HUES64 (cell line): Measurements from ENCODE around the gene FAM149A.

Experiments
- H3K27ac ChIP-seq: 2 replicates; pipeline ENCODE4 v1.7.0; 2013; ENCODE audit warnings: low read depth, low read length, inconsistent platforms
- H3K27me3 ChIP-seq: 2 replicates; pipeline ENCODE4 v1.6.1; 2013; ENCODE audit warnings: mild to moderate bottlenecking, low read length; ENCODE audit not compliant: insufficient read depth
- H3K36me3 ChIP-seq: 2 replicates; pipeline ENCODE4 v1.6.1; 2013; ENCODE audit warnings: mild to moderate bottlenecking, low read length; ENCODE audit not compliant: insufficient read depth
- H3K4me1 ChIP-seq: 2 replicates; pipeline ENCODE4 v1.6.1; 2013; ENCODE audit warnings: mild to moderate bottlenecking, low read length, moderate library complexity; ENCODE audit not compliant: insufficient read depth
- H3K4me3 ChIP-seq: 2 replicates; pipeline ENCODE4 v1.5.1; 2013; ENCODE audit warnings: mild to moderate bottlenecking, low read length, moderate library complexity
- H3K9ac ChIP-seq: 2 replicates; pipeline ENCODE4 v1.6.1; 2013; ENCODE audit warnings: mild to moderate bottlenecking, low read depth, low read length
- H3K9me3 ChIP-seq: 2 replicates; pipeline ENCODE4 v1.6.1; 2013; ENCODE audit warnings: low read depth, low read length; ENCODE audit not compliant: insufficient read depth
- WGBS: fragments of 150-250, 120-280 bp; methylation state at CpG from one replicate; pipeline ENCODE4 v1.1.7; 2013; ENCODE audit warnings: missing lambda C conversion rate; 5-methylcytosine and 5-hydroxymethylcytosine counted together

Gene FAM149A

DNA sequence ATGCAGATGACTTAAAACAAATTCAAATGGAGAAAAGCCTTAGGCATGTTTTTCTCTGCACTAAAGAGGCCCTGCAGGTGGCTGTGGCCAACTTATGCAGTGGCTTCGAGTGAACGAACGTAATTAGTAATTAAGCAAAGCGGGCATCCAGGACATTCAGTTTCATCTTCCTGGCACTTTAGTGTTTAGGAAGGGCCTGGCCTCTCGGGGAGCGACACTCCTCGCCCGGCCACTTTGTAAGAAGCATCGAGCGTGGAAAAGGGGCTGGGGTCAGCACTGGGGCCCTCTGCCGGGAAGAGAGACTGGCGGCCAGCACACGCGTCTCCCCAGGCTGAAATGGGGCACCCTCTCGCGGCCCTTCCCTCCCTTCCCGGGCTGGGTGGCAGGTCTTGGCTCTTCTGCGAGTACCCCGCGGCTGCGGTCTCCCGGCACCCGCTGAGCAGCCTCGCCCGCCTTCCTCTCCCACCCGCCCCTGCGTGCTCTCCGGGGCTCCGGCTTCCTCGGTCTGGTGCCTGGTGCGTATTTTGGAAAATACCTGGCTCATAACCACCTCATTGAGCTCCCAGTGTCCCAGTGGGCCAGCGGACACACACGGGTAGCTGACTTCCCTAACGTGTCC, 86.2 kb downstream of the FAM149A start:
- H3K9me3 ChIP-seq: no peaks in the 10 kb centered on the region
- under 1% methylated on average over 34 of the region's 34 CpGs for WGBS
- H3K36me3 ChIP-seq: no peaks in the 10 kb centered on the region
- H3K27ac ChIP-seq: peak overlapping the region; percentile 93
- H3K4me1 ChIP-seq: peaks cover 22% of the 10 kb centered on the region
- H3K4me3 ChIP-seq: peak overlapping the region; percentile 78
- no peaks in the 10 kb centered on the region for H3K27me3 ChIP-seq
- H3K9ac ChIP-seq: peak overlapping the region; percentile 82

DNA sequence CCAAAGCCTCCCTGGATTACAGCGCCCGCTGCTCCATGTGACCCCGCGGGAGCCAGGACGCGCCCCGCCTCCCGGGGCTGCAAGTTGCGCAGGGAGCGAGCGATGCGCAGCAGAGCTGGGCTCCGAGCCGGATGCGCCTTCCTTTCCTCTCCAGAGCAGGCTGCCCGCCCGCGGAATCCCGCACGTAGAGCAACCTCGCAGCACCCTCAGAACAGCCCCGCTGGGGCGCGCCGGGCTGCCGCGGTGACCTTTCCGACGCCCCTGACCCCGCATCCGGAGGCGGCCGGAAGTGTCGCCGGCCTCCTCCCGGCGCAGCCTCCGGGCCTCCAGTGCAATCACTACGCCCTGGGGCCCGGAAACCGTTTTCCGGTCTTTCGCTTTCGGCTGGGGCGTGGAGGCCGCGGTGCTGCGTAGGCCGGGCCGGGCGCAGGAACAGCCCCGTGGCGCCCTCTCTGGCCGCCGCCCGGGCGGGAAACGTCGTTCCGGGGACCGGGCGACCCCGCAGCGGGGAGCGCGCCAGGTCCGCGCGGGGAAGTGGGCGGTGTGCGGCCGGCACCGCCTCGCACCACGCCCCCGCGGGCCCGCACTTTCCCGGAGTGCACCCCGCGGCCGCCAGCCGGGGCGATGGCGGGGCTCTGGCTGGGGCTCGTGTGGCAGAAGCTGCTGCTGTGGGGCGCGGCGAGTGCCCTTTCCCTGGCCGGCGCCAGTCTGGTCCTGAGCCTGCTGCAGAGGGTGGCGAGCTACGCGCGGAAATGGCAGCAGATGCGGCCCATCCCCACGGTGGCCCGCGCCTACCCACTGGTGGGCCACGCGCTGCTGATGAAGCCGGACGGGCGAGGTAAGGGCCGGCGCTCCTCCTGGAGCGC, 86.9 kb downstream of the FAM149A start, which contains the start of gene CYP4V2:
Gene CYP4V2, plus strand, starts transcription at position 368 of the 866 bp plus-strand sequence. Its CDS starts 257 bp downstream, at position 625.
- Histone ChIP-seq H3K36me3 (no peaks in the 10 kb centered on the region), H3K4me3 (peak within 1 kb of the TSS; percentile 78), H3K4me1 (peaks cover 22% of the 10 kb centered on the region), H3K9ac (peak within 1 kb of the TSS; percentile 82), H3K9me3 (no peaks in the 10 kb centered on the region), H3K27me3 (no peaks in the 10 kb centered on the region), H3K27ac (peak within 1 kb of the TSS; percentile 93)
- under 1% methylated on average over 107 of the region's 107 CpGs for WGBS

DNA sequence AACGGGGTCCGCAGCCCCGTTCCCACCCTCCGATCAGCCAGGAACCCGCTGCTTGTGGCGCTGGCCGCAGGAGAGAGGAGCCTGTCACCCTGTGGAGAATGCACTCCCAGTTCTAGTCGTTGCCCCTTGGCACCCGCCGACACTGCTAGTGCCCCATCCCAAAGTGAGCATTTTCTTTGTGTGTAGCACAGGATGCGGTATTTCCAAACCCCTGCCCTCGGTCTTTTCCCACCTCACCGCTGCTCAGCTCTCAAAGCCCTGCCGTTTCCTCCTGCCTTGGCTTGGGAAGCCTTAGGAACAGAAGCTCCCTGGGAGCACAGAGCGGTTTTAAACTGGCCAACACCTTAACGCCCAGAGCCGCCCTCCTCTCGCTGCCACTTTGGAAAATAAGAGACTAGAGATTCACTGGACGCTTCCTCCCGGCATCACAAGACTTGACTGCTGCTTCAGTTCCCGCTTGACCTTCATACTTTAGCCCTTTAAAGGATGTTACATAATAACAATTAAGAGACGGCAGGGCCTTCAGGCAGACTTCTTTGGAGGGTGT, 87.6 kb downstream of the FAM149A start:
- H3K27me3 ChIP-seq: no peaks in the 10 kb centered on the region
- H3K9ac ChIP-seq: peak overlapping the region; percentile 82
- under 1% methylated on average over 22 of the region's 22 CpGs for WGBS
- no peaks in the 10 kb centered on the region for H3K36me3 ChIP-seq
- peaks cover 22% of the 10 kb centered on the region for H3K4me1 ChIP-seq
- H3K27ac ChIP-seq: peak overlapping the region; percentile 93; the same call in 1 of the 2 replicates
- no peaks in the 10 kb centered on the region for H3K9me3 ChIP-seq
- peak overlapping the region; percentile 78 for H3K4me3 ChIP-seq

DNA sequence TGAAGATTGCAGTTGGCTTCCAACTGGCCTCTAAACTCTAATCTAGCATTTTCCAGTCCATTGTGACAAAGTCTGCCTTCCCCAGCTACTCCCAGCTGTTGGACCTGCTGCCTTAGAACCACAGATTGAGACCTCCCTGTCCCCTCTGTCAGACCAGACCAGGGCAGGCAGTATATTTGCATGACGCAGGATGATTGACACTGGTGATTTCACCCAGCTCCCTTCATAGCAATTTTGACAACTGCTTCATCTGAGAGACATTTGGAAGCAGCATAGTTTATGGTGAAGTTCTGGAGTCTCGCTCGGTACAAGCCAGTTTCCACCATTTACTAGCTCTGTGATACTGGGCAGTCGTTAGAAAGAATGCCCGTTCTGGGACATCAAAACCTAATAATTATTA, 89.3 kb downstream of the FAM149A start:
- H3K36me3 ChIP-seq: no peaks in the 10 kb centered on the region
- no peak overlapping the region for H3K27ac ChIP-seq
- WGBS: 81% methylated on average over 1 of the region's 5 CpGs
- H3K4me1 ChIP-seq: peaks cover 22% of the 10 kb centered on the region
- H3K9me3 ChIP-seq: no peaks in the 10 kb centered on the region
- H3K27me3 ChIP-seq: no peaks in the 10 kb centered on the region
- no peak overlapping the region for H3K9ac ChIP-seq
- H3K4me3 ChIP-seq: no peak overlapping the region

DNA sequence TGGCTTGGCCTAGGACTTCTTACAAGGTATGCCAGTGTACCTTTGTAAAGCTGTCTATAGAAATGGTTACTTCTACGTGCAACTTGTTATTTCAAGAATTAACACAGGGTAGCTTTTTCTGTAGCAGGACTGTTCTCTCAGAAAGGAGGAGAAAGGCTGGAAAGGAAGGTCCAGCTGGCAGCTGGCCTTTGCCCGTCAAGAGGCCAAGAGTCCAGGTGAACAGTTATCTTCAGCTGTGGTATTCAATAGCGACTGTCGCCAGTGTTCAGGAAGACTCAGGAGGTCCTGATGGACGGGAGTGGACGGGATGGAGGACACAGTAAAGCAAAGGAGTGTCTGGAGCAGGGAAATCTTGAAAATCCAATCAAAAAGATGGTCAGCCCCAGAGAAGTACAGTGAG, 91.6 kb downstream of the FAM149A start:
- Histone ChIP-seq H3K9ac (no peak overlapping the region), H3K36me3 (no peaks in the 10 kb centered on the region), H3K4me1 (peaks cover 8% of the 10 kb centered on the region), H3K27me3 (no peaks in the 10 kb centered on the region), H3K27ac (no peak overlapping the region), H3K4me3 (no peak overlapping the region), H3K9me3 (no peaks in the 10 kb centered on the region)
- 95% methylated on average over 6 of the region's 6 CpGs for WGBS

DNA sequence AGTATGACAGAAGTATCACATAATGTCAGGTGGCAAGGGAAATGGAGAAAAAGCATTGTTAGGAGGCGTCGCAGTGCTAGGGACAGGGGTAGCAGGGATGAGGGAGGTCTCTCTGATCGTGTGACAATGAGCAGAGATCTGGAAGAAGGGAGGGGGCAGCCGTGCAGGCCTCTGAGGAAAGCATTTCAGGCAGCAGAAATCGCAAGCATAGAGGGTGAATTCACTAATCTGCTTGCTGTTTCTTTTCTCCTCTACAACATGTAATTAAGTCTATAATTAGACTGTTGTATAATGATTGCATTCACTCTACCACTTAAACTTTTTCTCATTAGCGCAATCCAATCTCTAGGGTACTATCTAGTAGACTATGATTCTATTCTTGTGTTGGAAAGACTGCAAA, 96.0 kb downstream of the FAM149A start:
- no peaks in the 10 kb centered on the region for H3K4me1 ChIP-seq
- H3K27me3 ChIP-seq: no peaks in the 10 kb centered on the region
- H3K4me3 ChIP-seq: no peak overlapping the region
- H3K27ac ChIP-seq: no peak overlapping the region
- no peaks in the 10 kb centered on the region for H3K9me3 ChIP-seq
- 72% methylated on average over 4 of the region's 6 CpGs for WGBS
- no peak overlapping the region for H3K9ac ChIP-seq
- H3K36me3 ChIP-seq: no peaks in the 10 kb centered on the region

DNA sequence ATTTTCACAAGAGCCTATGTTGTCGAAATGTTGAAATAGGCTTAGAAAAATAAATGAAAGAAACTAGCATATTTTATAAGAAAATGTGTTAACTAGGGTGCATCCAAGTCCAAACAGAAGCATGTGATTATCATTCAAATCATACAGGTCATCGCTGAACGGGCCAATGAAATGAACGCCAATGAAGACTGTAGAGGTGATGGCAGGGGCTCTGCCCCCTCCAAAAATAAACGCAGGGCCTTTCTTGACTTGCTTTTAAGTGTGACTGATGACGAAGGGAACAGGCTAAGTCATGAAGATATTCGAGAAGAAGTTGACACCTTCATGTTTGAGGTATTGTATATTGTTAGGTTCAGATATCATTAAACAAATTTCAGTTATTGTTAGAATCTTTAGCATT, 96.5 kb downstream of the FAM149A start:
- WGBS: 93% methylated on average over 7 of the region's 7 CpGs
- H3K27me3 ChIP-seq: no peaks in the 10 kb centered on the region

DNA sequence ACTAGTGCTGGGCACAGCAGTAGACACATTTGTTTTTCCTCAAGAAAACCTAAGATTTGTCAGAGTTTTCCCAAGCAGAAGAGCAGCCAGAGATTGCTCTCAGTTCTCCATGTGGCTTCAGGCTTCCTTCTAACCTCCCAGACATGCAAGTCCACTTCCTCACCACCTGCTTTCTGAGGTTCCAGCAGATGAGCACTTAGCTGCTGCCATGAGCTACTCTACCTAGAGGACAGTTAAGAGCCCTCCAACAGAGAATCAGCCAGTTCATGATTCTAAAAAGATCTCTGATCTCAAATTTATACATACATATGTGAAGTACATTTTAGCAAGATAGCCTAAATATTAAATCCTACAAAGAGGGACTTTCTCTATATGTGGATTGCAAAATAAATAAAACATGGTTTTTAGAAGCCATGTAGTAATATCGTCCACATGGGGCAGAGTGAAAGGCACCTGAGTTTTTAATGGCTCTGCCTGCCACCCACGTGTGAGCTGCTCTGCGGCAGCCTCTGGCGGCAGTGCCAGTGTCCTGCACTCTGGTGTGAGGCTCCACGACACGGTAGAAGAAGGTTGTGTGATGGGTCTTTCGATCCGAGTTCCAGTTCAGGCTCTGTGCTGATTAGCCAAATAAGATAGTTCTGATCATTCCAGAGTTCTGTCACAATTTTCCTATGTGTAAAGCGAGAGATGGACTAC, 97.2 kb downstream of the FAM149A start:
- Histone ChIP-seq H3K9ac (no peak overlapping the region), H3K27ac (no peak overlapping the region), H3K4me3 (no peak overlapping the region), H3K9me3 (no peaks in the 10 kb centered on the region), H3K36me3 (no peaks in the 10 kb centered on the region), H3K4me1 (no peaks in the 10 kb centered on the region), H3K27me3 (no peaks in the 10 kb centered on the region)
- WGBS: 69% methylated on average over 9 of the region's 9 CpGs

More for the DNA sequence above, 96.5 kb downstream of the FAM149A start:
- H3K4me1 ChIP-seq: no peaks in the 10 kb centered on the region
- no peak overlapping the region for H3K27ac ChIP-seq
- no peak overlapping the region for H3K9ac ChIP-seq
- no peaks in the 10 kb centered on the region for H3K36me3 ChIP-seq
- no peaks in the 10 kb centered on the region for H3K9me3 ChIP-seq
- no peak overlapping the region for H3K4me3 ChIP-seq

DNA sequence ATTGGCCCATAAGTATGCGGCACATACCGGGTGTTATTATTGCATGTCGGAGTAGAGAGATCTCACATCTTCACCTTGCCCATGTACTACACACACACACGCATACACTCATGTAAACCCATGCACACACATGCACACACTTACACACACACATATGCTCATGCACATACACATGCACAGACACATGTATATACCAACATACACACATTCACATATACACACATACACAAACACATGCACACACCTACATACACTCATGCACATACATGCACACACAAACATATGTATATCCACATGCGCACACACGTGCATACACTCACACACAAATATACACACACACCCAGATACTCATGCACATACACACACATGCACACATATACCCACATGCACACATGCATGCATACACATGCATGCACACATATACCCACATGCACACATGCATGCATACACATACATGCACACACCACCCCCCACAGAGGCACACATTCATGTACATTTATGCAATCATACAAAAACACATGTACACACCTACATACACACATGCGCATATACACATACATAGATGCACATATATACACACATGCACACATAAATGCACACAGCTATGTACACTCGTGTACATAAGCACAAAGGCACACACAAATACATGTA, 98.1 kb downstream of the FAM149A start:
- Histone ChIP-seq H3K36me3 (no peaks in the 10 kb centered on the region), H3K9ac (no peak overlapping the region), H3K9me3 (no peaks in the 10 kb centered on the region), H3K4me3 (no peak overlapping the region), H3K4me1 (no peaks in the 10 kb centered on the region), H3K27ac (no peak overlapping the region), H3K27me3 (no peaks in the 10 kb centered on the region)
- 90% methylated on average over 8 of the region's 8 CpGs for WGBS

DNA sequence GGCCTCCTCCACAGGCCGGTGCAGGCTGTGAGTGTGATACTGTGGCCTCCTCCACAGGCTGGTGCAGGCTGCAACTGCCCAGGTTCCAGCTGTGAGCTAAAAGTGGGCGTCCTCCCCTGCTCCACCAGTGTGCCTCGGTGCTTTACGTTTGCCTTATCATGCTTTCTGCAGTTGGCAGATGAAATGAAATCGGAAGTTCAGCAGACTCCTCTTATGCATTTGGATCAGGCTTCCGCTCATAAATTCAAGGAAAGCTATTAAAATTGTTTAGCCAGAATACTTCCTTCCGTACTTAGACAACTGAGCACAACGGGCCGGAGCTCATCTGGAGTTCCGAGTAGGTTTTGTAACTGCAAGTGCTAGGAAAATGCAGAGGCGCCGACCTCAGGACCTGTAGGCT, 98.9 kb downstream of the FAM149A start:
- Histone ChIP-seq H3K9ac (no peak overlapping the region), H3K4me3 (no peak overlapping the region), H3K9me3 (no peaks in the 10 kb centered on the region), H3K36me3 (no peaks in the 10 kb centered on the region), H3K27me3 (no peaks in the 10 kb centered on the region), H3K4me1 (no peaks in the 10 kb centered on the region), H3K27ac (no peak overlapping the region)
- WGBS: 94% methylated on average over 12 of the region's 12 CpGs
